Epithelial cell of esophagus (primary cell): ENCODE measurements around the gene BCAN.
"Not testable (repeated sequence)": the region's sequence is repeated elsewhere in the genome, so short reads cannot be mapped to it uniquely, and the experiment has no call there.

Source experiments
- DNase-seq: peaks from one replicate; pipeline ENCODE4 v3.0.0; 2010; ENCODE audit warnings: low read depth
- H3K4me3 ChIP-seq: 2 replicates; pipeline ENCODE4 v1.5.1; 2011; ENCODE audit warnings: mild to moderate bottlenecking, low read length, control low read depth
- TF ChIP-seq, protein P1 (sequence below): IDR thresholded peaks from 2 replicates; pipeline ENCODE4 v1.5.1; 2011; ENCODE audit warnings: low read depth, mild to moderate bottlenecking, low read length, control low read depth, inconsistent platforms; ENCODE audit not compliant: insufficient read depth; ENCODE audit errors: missing control alignments

BCAN gene

GRCh38 chr1:156601892-156602291 lies 40.0 kb upstream of the BCAN start:
- TF ChIP-seq, protein P1, sequence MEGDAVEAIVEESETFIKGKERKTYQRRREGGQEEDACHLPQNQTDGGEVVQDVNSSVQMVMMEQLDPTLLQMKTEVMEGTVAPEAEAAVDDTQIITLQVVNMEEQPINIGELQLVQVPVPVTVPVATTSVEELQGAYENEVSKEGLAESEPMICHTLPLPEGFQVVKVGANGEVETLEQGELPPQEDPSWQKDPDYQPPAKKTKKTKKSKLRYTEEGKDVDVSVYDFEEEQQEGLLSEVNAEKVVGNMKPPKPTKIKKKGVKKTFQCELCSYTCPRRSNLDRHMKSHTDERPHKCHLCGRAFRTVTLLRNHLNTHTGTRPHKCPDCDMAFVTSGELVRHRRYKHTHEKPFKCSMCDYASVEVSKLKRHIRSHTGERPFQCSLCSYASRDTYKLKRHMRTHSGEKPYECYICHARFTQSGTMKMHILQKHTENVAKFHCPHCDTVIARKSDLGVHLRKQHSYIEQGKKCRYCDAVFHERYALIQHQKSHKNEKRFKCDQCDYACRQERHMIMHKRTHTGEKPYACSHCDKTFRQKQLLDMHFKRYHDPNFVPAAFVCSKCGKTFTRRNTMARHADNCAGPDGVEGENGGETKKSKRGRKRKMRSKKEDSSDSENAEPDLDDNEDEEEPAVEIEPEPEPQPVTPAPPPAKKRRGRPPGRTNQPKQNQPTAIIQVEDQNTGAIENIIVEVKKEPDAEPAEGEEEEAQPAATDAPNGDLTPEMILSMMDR, result no peak
- DNase-seq, result peak; percentile 19
- peak overlapping the region; percentile 95 for H3K4me3 ChIP-seq

DNA sequence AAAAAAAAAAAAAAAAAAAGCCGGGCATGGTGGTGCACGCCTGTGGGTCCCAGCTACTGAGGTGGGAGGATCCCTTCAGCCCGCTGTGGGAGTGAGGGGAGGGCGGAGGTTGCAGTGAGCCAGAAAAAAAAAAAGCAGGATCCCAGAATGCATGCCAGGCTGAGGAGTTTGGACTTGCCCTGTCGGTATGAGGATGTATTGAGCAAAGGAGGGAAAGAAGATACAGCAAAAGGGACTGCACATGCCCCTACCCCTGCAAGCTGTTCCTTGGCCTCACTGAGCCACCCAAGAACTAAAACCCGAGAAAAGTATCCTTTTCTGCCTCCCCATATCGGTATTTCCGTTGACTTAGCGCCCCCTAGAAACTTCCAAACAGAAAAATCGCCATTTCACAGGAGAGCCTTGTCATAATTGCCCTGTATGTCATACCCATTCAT lies 39.3 kb upstream of the BCAN start:
- DNase-seq, result peak; percentile 85
- no peak overlapping the region for H3K4me3 ChIP-seq
- TF ChIP-seq, protein P1, result peak; percentile 20

DNA sequence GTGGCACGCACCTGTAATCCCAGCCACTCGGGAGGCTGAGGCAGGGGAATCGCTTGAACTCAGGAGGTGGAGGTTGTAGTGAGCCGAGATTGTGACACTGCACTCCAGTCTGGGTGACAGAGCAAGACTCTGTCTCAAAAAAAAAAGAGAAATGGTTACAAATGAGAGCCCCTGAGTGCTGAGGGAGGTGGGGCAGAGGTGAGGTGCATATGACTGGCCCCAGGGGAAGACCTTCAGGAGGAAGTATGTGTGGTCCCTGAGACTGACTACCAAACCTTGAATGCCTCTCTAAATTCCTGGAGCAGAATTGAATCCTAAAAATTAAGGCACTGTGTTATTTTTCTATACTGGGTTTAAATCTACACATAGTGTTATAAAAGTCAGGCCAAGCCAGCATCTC lies 34.6 kb upstream of the BCAN start:
- H3K4me3 ChIP-seq, DNase-seq: not testable (repeated sequence)

- TF ChIP-seq, protein P1, result peak; percentile 88
- no peak overlapping the region for H3K4me3 ChIP-seq
- peak; percentile 81 for DNase-seq
These were observed 33.8 kb upstream of the BCAN start for GRCh38 chr1:156608036-156608674.

DNA sequence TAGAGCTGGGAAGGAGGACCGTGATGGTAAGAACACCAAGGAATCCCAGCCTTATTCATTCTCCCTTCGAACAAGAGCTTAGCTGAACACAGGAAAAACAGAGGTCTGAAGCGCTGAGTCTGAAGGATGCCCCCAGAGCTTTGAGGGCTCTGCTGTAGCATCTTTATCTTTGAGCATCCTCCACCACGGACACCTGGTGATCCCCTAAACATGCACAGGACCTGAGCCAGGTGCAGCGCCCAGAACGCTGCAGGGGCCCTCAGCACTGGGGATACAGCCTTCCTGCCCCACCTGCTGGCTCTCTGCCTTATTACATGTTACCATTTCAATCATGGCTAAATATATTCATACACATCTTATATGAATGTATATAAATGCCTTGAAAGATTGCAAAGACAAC lies 32.9 kb upstream of the BCAN start:
- H3K4me3 ChIP-seq, result no peak overlapping the region
- TF ChIP-seq, protein P1, result peak; percentile 74
- DNase-seq, result peak; percentile 63

DNA sequence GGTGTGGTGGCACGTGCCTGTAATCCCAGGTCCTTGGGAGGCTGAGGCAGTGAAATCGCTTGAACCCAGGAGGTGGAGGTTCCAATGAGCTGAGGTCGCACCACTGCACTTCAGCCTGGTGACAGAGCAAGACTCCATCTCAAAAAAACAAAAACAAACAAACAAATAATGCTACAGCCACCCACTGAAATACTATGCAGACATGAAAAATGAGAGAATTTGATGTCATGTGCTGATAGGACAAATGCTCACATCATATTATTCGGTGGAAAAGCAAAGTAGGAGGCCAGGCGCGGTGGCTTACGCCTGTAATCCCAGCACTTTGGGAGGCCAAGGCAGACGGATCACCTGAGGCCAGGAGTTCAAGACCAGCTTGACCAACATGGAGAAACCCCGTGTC lies 31.8 kb upstream of the BCAN start:
- DNase-seq, H3K4me3 ChIP-seq: not testable (repeated sequence)

GRCh38 chr1:156612666-156613065 lies 29.3 kb upstream of the BCAN start:
- DNase-seq, result no peak
- TF ChIP-seq, protein P1, result no peak
- no peak overlapping the region for H3K4me3 ChIP-seq

DNA sequence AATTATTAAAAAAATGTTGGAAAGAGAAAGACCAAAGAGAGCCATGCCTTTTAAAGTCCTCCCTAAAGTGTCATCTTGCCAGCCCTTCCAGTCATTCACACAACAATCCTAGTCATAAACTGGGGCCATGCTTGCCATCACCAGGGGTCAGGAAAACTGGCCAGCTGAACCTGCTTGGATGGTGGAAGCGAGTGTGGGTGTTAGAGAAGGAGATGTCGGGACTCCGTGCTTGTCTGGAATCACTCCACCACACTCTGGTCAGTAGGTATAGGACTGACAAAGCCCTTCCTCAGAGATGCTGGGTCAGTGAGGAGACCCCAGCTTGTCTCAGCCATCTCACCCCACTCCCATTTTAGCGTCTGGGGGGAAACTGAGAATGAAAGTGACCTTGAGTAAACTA lies 26.0 kb upstream of the BCAN start:
- no peak overlapping the region for H3K4me3 ChIP-seq
- DNase-seq, result no peak
- TF ChIP-seq, protein P1, result no peak
